HG02798 (cell line): ENCODE results near the gene DRC3.

Source experiments
- ATAC-seq: cut with Tn5 transposase; IDR thresholded peaks from one replicate; pipeline ENCODE4 v1.9.1; 2021; ENCODE audit warnings: mild to moderate bottlenecking; ENCODE audit not compliant: unreplicated experiment, poor library complexity

The DRC3 gene

GRCh38 chr17:17964710-17965109, 8.0 kb upstream of the DRC3 start:
- no peak for ATAC-seq

GRCh38 chr17:17965152-17965721, 7.4 kb upstream of the DRC3 start:
- ATAC-seq, result no peak

GRCh38 chr17:17966399-17966798, 6.3 kb upstream of the DRC3 start:
- no peak for ATAC-seq

- no peak for ATAC-seq
These were observed 1.8 kb upstream of the DRC3 start for GRCh38 chr17:17970699-17971430.

GRCh38 chr17:17971431-17972125, 1.1 kb upstream of the DRC3 start:
- ATAC-seq, result no peak

- ATAC-seq, result no peak
These were observed 241 bp downstream of the DRC3 start for GRCh38 chr17:17972952-17973254.

GRCh38 chr17:17975436-17975835, 2.8 kb downstream of the DRC3 start:
- no peak for ATAC-seq

GRCh38 chr17:17976931-17977570, 4.4 kb downstream of the DRC3 start:
- ATAC-seq, result no peak

GRCh38 chr17:17978481-17979424, 6.1 kb downstream of the DRC3 start:
- no peak for ATAC-seq

GRCh38 chr17:17979778-17980177, 7.1 kb downstream of the DRC3 start:
- no peak for ATAC-seq

- no peak for ATAC-seq
These were observed 8.7 kb downstream of the DRC3 start for GRCh38 chr17:17981330-17981729.

- ATAC-seq, result no peak
These were observed 10.1 kb downstream of the DRC3 start for GRCh38 chr17:17982801-17983200.

GRCh38 chr17:17983376-17983775, 10.7 kb downstream of the DRC3 start:
- ATAC-seq, result no peak

GRCh38 chr17:17983776-17984175, 11.1 kb downstream of the DRC3 start:
- no peak for ATAC-seq

- no peak for ATAC-seq
These were observed 12.5 kb downstream of the DRC3 start for GRCh38 chr17:17985153-17985552.

GRCh38 chr17:17985555-17985954, 12.9 kb downstream of the DRC3 start:
- no peak for ATAC-seq

- no peak for ATAC-seq
These were observed 14.7 kb downstream of the DRC3 start for GRCh38 chr17:17987187-17987896.

GRCh38 chr17:17987901-17988300, 15.2 kb downstream of the DRC3 start:
- ATAC-seq, result no peak

- ATAC-seq, result no peak
These were observed 15.8 kb downstream of the DRC3 start for GRCh38 chr17:17988427-17988945.
